Bronchial epithelial cell (primary cell): ENCODE measurements around the gene CDH9. TPM values are rescaled to one million over a fixed set of nuclear protein-coding genes. Genes with fewer than 3 reads are reported as not detected.
A peak's percentile ranks its signal among the peaks of the same experiment; 100 is the strongest.
"Not testable (repeated sequence)": the region's sequence is repeated elsewhere in the genome, so short reads cannot be mapped to it uniquely, and the experiment has no call there.

Experiments
- DNase-seq: peaks from one replicate; pipeline ENCODE4 v3.0.0-alpha.2; 2010; ENCODE audit warnings: low read depth
- FAIRE-seq: peaks from 2 replicates; lab custom pipeline; 2011; peaks lifted over from hg19 to GRCh38; lab: Jason Lieb, UNC
- H3K27me3 ChIP-seq: 2 replicates; pipeline ENCODE4 v1.5.1; 2011; ENCODE audit warnings: low read length; ENCODE audit not compliant: control insufficient read depth, insufficient read depth
- H3K36me3 ChIP-seq: 2 replicates; pipeline ENCODE4 v1.5.1; 2011; ENCODE audit warnings: low read length; ENCODE audit not compliant: control insufficient read depth, insufficient read depth
- H3K4me3 ChIP-seq: 2 replicates; pipeline ENCODE4 v1.5.1; 2011; ENCODE audit warnings: mild to moderate bottlenecking, low read depth, low read length, control low read depth
- CTCF ChIP-seq: IDR thresholded peaks from 2 replicates; pipeline ENCODE4 v1.5.1; 2011; ENCODE audit warnings: mild to moderate bottlenecking, moderate library complexity, low read length, control low read depth, inconsistent platforms; ENCODE audit not compliant: insufficient read depth, severe bottlenecking
- total RNA-seq: library from RNA; depleted of rRNA; stranded (reverse); fragments of >200 nt; gene quantifications from 2 replicates; pipeline ENCODE4 v1.2.1, GENCODE V29; 2014

Gene CDH9
- total RNA-seq, 1 donor from 2014 or later, result not detected

GRCh38 chr5:26864061-26864460 lies 174.3 kb downstream of the CDH9 start:
- Histone ChIP-seq H3K27me3 (no peaks in the 10 kb centered on the region), H3K4me3 (no peak overlapping the region), H3K36me3 (no peaks in the 10 kb centered on the region)
- no peak for TF ChIP-seq CTCF
- DNase-seq (no peak), FAIRE-seq (no peak)

GRCh38 chr5:26856238-26856637 lies 182.1 kb downstream of the CDH9 start:
- Histone ChIP-seq H3K4me3 (no peak overlapping the region), H3K27me3 (no peaks in the 10 kb centered on the region), H3K36me3 (no peaks in the 10 kb centered on the region)
- DNase-seq (no peak), FAIRE-seq (no peak)
- TF ChIP-seq CTCF, result no peak

- H3K4me3 ChIP-seq, FAIRE-seq, DNase-seq, H3K27me3 ChIP-seq, H3K36me3 ChIP-seq: not testable (repeated sequence)
Observed at GRCh38 chr5:26852450-26852849, 185.9 kb downstream of the CDH9 start.

GRCh38 chr5:26847041-26847736 lies 191.2 kb downstream of the CDH9 start:
- Histone ChIP-seq H3K4me3 (no peak overlapping the region), H3K36me3 (no peaks in the 10 kb centered on the region), H3K27me3 (no peaks in the 10 kb centered on the region)
- FAIRE-seq, result no peak
- DNase-seq, result no peak
- TF ChIP-seq CTCF, result no peak

- no peak overlapping the region for H3K4me3 ChIP-seq
- no peaks in the 10 kb centered on the region for H3K36me3 ChIP-seq
- DNase-seq (no peak), FAIRE-seq (no peak)
- H3K27me3 ChIP-seq, result no peaks in the 10 kb centered on the region
- no peak for TF ChIP-seq CTCF
Observed at GRCh38 chr5:26843677-26844076, 194.7 kb downstream of the CDH9 start.

- H3K4me3 ChIP-seq, result no peak overlapping the region
- no peaks in the 10 kb centered on the region for H3K27me3 ChIP-seq
- no peak for TF ChIP-seq CTCF
- DNase-seq, result peak; percentile 7
- H3K36me3 ChIP-seq, result no peaks in the 10 kb centered on the region
- no peak for FAIRE-seq
Observed at GRCh38 chr5:26833596-26833995, 204.8 kb downstream of the CDH9 start.
